HG03108 (cell line): ENCODE results near the gene CDYL.

Experiments
- ATAC-seq: cut with Tn5 transposase; IDR thresholded peaks from one replicate; pipeline ENCODE4 v1.9.1; 2021; ENCODE audit warnings: moderate library complexity; ENCODE audit not compliant: unreplicated experiment

Gene CDYL

DNA sequence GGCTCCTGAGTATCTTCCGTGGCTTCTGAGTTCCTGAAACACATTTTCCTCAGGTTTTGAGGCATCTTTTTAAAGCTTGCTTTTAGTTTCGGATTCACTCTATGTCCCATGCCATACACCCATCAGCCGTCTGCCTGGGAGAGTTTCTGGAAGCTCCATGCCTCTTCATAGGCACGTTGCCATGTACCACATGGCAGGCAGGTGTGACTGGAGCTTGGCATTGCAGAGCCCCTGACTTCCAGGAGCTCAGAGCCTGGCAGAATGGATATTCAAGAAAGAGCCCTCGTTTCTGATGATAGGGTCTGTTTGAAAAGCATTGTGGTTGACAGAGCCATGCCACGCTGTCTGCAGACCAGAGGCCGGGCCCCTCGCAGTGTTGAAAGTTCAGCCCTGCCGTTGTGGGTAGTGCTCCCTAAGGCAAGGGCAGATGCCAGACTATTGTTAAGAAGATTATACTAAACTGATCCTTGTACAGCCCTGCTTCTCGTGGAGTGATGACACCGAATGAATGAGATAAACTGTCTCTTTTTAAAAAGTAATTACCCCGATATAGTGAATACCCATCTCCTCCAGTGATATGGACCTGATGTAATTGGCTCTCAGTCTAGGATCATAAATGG is 127.7 kb downstream of the CDYL start:
- no peak for ATAC-seq

DNA sequence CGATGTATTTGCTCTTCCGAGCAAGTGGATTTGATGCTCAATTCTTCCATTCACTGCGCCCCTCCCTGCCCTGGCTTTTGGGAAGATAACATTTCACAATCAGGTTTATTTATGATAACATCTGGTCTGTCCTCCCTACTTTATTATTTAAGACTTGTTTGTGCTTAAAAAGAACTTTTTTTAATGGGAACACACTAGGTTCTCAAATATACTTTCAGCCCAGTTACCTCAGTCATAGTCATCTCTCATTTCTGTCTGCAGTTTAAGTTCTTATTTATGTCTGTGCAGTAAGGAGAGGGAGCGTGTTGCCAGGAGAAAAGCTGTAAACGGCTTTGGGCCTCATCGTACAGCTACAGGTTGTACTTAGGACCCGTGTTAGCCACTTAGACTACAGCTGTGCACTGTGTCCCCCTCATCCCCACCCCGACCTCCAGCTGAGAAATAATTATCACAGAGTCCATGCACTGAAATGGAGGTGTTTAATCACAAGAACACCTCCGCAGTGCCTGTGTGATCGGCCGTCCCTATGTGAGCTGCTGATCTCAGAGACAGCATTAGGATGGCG is 128.3 kb downstream of the CDYL start:
- ATAC-seq = no peak

DNA sequence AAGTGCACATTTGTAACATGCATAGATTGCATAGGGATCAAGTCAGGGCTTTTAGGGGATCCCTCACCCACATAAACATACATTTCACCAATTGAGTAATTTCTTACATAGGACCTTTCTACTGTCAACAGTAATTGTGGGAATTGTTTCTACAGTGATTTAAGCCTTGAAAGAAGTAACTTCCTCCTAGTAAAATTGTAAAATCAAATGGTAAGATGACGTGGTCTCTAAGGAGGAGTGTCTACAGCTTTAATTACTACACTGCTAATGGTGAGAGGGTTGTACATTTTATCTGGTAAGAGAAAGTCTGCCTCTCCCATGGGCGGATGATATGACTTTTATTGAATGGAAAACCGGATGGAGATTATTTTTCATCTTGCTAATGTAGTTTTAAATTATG is 129.6 kb downstream of the CDYL start:
- ATAC-seq = no peak

- ATAC-seq = peak; percentile 54
Observed at GRCh38 chr6:4906293-4907276, 130.4 kb downstream of the CDYL start.

DNA sequence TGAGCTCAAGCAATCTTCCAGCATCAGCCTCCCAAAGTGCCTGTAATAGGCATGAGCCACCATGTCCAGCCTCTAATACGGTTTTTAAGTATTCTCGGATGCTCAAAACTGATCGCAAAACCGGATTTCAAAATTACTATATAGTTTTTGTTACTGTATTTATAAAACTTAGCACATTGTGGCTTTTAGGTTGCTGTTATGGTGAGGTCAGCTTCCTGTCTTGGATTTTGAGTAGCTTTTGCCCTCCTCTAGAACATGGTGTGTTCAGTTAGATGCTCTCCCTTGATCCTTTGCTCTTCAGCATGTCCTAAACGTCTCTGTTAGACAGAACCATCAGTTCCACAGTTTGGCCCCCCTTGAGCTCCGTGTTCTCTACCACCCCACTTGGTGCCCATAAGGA is 131.4 kb downstream of the CDYL start:
- no peak for ATAC-seq

DNA sequence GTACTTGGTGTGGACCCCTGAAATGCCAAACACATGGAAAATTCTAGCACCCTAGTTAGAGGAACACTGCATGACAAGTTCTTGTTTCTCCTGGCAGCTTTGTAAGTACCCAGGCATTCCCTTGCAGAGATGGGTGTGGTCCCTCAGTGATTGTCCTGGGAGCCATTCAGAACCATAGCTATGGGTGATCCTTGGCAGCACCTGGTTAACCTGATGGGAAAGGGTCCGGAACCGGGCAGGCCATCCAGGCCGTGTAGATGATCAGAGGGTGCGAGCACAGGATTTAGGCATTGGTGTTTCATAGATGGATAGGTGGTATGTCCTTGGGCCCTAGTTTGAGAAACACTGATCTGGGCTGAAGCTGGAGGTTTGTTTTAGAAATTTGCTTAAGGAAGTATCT is 131.9 kb downstream of the CDYL start:
- ATAC-seq = no peak

GRCh38 chr6:4909063-4909706 is 133.0 kb downstream of the CDYL start:
- ATAC-seq = no peak

DNA sequence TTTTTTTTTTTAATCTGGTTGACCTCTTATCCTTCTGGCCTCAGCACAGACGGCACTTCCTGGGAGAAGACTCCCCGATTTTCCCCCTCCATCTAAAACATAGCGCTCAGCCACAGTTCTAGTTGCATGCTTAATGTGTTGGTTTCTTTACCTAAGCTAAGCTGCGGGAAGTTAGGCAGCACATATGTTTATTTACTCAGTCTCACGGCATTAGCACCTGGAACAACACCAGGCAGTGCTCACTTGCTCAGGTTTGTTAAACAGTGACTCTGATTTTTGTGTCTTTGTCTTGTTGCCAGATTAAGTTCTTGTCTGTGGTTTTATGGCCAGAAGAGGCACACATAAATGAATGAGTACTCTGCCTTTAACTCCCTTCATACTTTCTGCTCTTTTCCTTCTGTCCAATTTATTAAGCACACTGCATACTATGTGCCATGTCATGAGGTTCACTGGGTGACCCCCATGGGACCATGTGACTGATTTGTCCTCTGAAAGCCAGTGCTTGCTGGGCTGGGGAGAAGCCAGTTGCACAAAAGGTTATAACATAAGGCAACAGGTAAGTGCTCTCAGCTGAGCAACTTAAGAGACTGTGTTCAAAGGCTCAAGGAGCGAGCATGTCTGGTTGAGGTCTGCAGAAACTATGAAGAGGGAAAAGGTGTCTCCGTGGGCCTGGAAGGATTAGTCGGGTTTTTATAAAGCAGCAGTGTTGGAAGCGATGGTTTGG is 134.0 kb downstream of the CDYL start:
- no peak for ATAC-seq

GRCh38 chr6:4912559-4912958 is 136.4 kb downstream of the CDYL start:
- no peak for ATAC-seq

DNA sequence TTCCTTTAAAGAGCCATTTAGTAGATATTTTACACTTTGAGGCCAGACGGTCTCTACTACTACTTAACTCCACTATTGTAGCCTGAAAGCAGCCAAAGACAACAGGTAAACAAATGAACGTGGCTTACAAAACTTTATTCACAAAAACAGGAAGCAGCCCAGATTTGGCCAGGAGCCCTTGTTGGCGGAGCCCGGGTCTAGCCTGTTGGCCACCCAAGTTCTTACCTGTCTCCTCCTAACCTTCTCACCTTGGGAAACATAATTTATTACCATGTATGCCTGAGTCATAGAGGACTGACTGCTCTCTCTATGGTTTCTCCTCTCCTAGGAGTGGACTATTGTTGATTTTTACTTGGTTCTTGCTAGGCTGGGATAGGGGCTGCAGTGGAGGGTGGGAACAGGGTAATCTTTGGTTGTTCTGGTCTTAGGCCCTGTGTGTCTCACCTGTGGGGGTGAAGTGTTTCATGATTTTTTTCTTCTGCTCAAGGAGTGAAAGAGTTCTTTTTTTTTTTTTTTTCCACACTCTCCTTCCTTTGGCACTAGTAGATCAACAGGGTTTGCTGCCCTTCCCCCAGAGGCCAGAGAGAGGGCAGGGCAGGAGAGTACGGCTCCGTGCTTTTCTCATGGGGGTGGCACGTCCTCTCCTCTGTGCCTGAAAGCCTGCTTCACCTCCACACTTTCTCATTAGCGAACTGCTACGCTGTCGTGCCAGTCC is 137.7 kb downstream of the CDYL start:
- ATAC-seq = no peak

DNA sequence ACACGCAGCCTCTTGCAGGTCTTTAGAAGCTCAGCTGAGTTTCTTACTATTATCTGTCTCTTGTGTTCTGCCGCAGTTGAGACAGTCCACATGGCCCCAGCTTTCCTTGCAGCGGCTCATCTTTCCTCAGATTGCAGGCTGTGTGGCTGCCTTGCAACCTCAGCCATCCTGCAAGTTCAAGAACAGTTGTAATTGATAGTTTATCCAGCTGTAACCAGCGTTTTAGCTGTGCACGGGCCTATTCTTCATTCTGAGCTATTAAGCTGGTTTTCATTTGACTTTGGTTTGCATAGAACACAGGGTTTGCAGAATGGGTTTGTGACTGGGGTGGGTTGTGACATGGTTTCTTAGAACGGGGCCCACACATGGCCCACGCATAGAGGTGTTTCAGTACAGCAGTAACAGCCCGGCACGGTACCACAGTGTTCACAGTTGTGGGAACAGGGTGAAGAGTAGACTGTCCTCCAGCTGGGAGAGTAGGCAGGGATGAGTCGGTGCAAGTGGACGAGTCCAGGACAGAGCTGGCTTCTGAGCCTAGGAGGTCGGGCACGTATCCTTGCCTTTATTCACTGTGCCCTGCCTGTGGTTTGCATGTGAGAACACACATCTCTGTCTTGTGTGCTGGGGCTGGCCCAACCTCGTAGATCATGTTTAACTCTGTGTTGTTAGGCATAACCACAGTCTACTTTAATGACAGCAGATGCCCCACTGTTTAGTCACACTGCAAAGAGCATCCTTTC is 138.4 kb downstream of the CDYL start:
- no peak for ATAC-seq

DNA sequence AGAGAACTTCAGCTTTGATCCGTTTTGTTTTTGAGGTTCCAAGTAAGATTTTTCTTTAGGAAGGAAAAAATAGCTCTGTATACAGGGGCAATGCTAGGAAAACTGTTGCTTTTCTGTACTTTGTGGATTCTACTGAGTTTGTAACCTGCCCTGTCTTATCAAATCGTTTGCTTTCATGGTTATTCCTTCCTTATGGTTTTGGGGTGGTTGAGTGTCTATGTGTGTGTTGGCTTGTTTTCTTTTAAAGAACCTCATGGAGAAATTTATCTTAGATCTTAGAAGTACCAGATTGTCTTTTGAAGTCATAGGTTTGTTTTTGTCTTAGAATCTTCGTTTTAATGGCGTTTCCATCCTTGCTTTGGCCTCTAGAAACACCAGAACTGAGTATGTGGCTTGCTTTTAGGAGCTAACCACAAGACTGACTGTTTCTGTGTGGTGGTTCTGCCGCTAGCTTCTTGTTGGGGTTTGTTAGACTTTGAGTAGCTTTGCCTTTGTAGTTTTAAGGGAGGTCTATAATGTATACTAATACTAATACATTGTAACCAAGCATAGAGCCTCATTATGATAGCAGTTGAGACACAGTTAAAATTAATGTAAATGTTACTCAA is 140.9 kb downstream of the CDYL start:
- no peak for ATAC-seq

GRCh38 chr6:4920914-4921410 is 144.8 kb downstream of the CDYL start:
- no peak for ATAC-seq

DNA sequence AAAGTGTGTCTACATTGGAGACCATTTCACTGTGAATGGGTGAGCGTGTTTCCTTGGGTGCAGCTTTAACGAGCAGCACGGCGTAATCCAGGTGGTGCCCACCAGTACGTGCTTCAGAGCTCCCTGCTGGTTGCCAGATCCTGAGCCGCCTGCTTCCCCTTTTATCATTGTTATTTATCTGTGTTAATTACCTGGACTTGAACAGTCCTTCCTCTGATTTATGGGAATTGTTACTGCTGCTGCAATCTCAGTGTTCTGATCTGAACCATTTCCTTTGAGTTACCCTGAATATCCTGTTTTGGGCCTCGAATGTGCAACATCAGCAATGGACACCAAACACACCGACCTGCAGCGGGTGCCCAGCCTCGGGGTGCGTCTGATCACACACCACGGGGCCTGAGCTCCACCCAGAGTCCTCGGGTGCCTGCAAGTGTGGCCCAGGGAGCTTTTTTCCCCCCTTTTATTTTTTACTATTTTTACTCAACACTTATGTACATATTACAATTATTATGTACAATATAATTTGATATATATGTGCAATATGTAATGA is 146.4 kb downstream of the CDYL start:
- ATAC-seq = no peak

GRCh38 chr6:4923081-4923480 is 146.9 kb downstream of the CDYL start:
- ATAC-seq = no peak

GRCh38 chr6:4924661-4925271 is 148.6 kb downstream of the CDYL start:
- ATAC-seq = no peak

- ATAC-seq = no peak
Observed at GRCh38 chr6:4925580-4925979, 149.4 kb downstream of the CDYL start.

DNA sequence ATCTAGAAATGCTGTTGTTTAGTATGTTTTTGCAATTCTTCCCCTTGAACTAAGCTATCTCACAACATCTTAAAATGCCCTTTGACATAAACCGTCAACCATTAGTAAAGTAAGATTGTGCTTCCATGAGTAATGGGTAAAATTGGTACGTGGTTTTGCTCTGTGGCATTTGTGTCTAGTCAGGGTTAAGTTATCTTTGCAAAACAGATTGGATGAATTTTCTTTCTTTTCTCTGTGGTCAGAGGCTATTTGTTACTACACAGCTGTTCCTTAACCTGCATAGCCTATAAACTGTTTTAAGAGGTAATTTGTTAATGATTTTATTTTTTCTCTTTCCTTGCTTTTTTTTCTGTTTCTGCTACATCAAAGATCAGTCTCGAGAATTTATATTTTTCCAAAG is 152.2 kb downstream of the CDYL start:
- ATAC-seq = no peak
